Heart left ventricle (tissue), 16 donors: ENCODE results near the gene DCK. TPM values are rescaled to one million over a fixed set of nuclear protein-coding genes. Genes with fewer than 3 reads are reported as not detected.

Source experiments
- ATAC-seq, 4 donors: fragments of 200-7000 bp; cut with Tn5 transposase; one replicate each; pipeline ENCODE4 v1.9.1; 2020 to 2022; ENCODE audit warnings: moderate library complexity in 4 of 4, mild to moderate bottlenecking in 3 of 4, moderate number of reproducible peaks in 1 of 4
- DNase-seq, 5 donors: peaks; one replicate each; pipeline ENCODE4 v3.0.0-alpha.2; 2020
- H3K27ac ChIP-seq, 12 donors: fragments of 200-600 bp; sonication (generic) in 4 of 12; one replicate each; pipeline versions ENCODE4 v1.5.0 to v1.8.0; 2016 to 2022; ENCODE audit warnings: mild to moderate bottlenecking in 2 of 12
- H3K27me3 ChIP-seq, 9 donors: fragments of 200-600 bp; sonication (generic) in 2 of 9; one replicate each; pipeline versions ENCODE4 v1.5.1 to v1.8.0; 2016 to 2022; ENCODE audit warnings: mild to moderate bottlenecking in 3 of 9
- H3K36me3 ChIP-seq, 9 donors: fragments of 200-600 bp; sonication (generic) in 2 of 9; one replicate each; pipeline versions ENCODE4 v1.5.0 to v1.8.0; 2018 to 2022; ENCODE audit warnings: mild to moderate bottlenecking in 2 of 9
- H3K4me1 ChIP-seq, 12 donors: fragments of 200-600 bp; sonication (generic) in 4 of 12; one replicate each; pipeline versions ENCODE4 v1.5.0 to v1.8.0; 2016 to 2022; ENCODE audit warnings: mild to moderate bottlenecking in 3 of 12
- H3K4me3 ChIP-seq, 12 donors: fragments of 200-600 bp; sonication (generic) in 4 of 12; one replicate each; pipeline versions ENCODE4 v1.5.0 to v1.8.0; 2017 to 2022; ENCODE audit warnings: mild to moderate bottlenecking in 9 of 12, moderate library complexity in 4 of 12
- H3K9me3 ChIP-seq, 12 donors: fragments of 200-600 bp; sonication (generic) in 4 of 12; one replicate each; pipeline versions ENCODE4 v1.5.0 to v1.8.0; 2016 to 2022; ENCODE audit warnings: mild to moderate bottlenecking in 1 of 12
- CTCF ChIP-seq, 12 donors: fragments of 200-600 bp; sonication (generic) in 4 of 12; IDR thresholded peaks; one replicate each; pipeline versions ENCODE4 v1.5.0 to v1.8.0; 2018 to 2022; ENCODE audit warnings: antibody characterized with exemption in 12 of 12, mild to moderate bottlenecking in 5 of 12
- POLR2A ChIP-seq, 2 donors: fragments of 450-650 bp; IDR thresholded peaks; one replicate each; pipeline ENCODE4 v1.6.1; 2017; ENCODE audit warnings: antibody characterized with exemption in 2 of 2, mild to moderate bottlenecking in 2 of 2, moderate library complexity in 2 of 2
- WGBS, 4 donors: extraction: QIAGEN DNeasy Blood & Tissue Kit in 2 of 4; methylation state at CpG; one replicate each; pipeline versions ENCODE4 v1.1.5 to v1.1.7; 2013 to 2018; 5-methylcytosine and 5-hydroxymethylcytosine counted together
- intact Hi-C, 10 donors: fragments of 100-400 bp; cut with DNase I; formaldehyde crosslinking; loops; one replicate each; pipeline versions ENCODE4 v1.11.1 to v1.14.2; 2022
- polyA plus RNA-seq, 2 donors: library from polyadenylated mRNA; stranded (reverse); fragments of 200-250 nt; gene quantifications; one replicate each; pipeline ENCODE4 v1.2.3, GENCODE V29; 2013
- total RNA-seq, 9 donors: library from RNA; depleted of rRNA in 2 of 9; stranded (reverse); fragments of >200 nt in 2 of 9; fragmentation: NEBNext Ultra II Directional in 3 of 9; extraction: Animal tissue kit (Norgen Biotek cat#: 25700) in 3 of 9; gene quantifications; one replicate each; pipeline versions ENCODE4 v1.1.0 to v1.2.4, GENCODE V29; 2016 to 2023
- donor health status: ischemic (EF 13 %, LVEDD 7.1; RV severe dilation, severe dysfunction).
- donor health status: healthy with polysubstance abuse.
- donor health status: DM: no; HTN: yes; CAD: no.
- donor health status: DM: no; HTN: no; CAD: no.
- donor health status: ischemic (EF 25% LVEDD 6.9; RV normal size, moderate dysfunction).
- donor health status: ischemic (EF 25% LVEDD 5.7; RV mildly dilated, moderate dysfunction).
- donor health status: healthy.
- donor health status: DM: yes; HTN: yes; CAD: no.
- donor health status: ischemic (EF 35%, LVEDD 5.7; RV mildly dilated, moderate dysfunction).
- donor health status: nonischemic (EF 11% LVEDD 7.7; RV severe dilation, severe dysfunction).
- donor health status: DM: yes; HTN: yes; CAD: no.
- donor health status: PGD.
- donor health status: ischemic (EF 29% LVEDD 5.4; RV normal size, mild dysfunction).
- donor health status: nonischemic (EF 23%, LVEDD 6.1; RV moderate dilation, normal function).

DCK gene
- total and polyA plus RNA-seq, 11 donors, result 1.7 to 12.6 (median 6.8) TPM

DNA sequence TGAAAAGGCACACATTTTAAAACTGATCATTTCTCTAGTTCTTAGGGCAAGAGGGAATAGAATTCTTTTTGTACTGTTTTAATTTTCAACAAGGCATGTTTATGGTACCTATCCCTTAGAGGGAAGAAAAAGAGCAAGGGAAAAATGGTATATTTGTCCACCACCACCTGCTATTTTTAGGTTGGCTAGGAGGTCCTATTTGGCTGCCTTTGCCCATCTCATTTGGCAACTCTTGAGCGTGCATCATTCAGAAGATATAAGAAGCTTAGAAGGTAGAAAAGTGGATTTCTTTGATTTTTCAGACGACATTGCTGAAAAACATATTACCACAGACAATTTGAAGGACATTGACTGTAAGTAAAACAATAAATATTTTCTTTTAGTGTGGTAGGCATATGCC lies 69.0 kb downstream of the DCK start:
- WGBS, 4 donors, result 64 to 79% (median 69%) methylated on average over 2 of the region's 2 CpGs
- TF ChIP-seq CTCF (IDR thresholded peaks at IDR 0.05) (no peak), POLR2A (IDR thresholded peaks at IDR 0.05) (no peak)
- ATAC-seq (no peak), DNase-seq (no peak)
- no peaks in the 10 kb centered on the region for H3K9me3 ChIP-seq
- H3K27ac ChIP-seq, result no peak overlapping the region
- no peak overlapping the region for H3K4me3 ChIP-seq
- no peaks in the 10 kb centered on the region for H3K4me1 ChIP-seq
- H3K27me3 ChIP-seq, result no peaks in the 10 kb centered on the region
- intact Hi-C loops, result no loop called here
- H3K36me3 ChIP-seq, result no peaks in the 10 kb centered on the region

GRCh38 chr4:71063711-71064110 lies 70.3 kb downstream of the DCK start:
- TF ChIP-seq CTCF (IDR thresholded peaks at IDR 0.05) (no peak), POLR2A (IDR thresholded peaks at IDR 0.05) (no peak)
- DNase-seq (no peak), ATAC-seq (no peak)
- WGBS, 4 donors, result 88 to 94% (median 92%) methylated on average over 1 of the region's 1 CpG
- Histone ChIP-seq H3K27ac (no peak overlapping the region), H3K4me1 (no peaks in the 10 kb centered on the region), H3K4me3 (no peak overlapping the region), H3K36me3 (no peaks in the 10 kb centered on the region), H3K27me3 (no peaks in the 10 kb centered on the region), H3K9me3 (no peaks in the 10 kb centered on the region)
- intact Hi-C loops, result no loop called here

DNA sequence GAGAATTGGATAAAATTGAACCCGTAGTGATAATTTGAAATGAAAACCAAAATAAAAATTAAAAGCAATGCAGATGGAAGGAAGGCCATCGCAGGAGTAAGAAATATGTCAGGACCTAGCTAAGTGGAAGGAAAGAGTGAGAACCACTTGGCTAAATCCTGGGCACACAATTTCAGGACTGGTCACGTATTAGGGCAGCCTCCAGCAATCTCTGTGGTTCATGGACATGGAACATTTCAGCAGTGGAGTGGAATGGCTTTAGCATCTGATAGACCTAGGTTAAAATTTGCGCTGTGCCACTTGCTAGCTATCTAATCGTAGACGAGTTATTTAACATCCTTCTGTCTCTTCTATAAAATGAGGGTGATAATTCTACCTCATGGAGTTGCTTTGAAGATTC lies 71.1 kb downstream of the DCK start:
- H3K4me3 ChIP-seq, result no peak overlapping the region
- no peaks in the 10 kb centered on the region for H3K4me1 ChIP-seq
- H3K36me3 ChIP-seq, result no peaks in the 10 kb centered on the region
- no peaks in the 10 kb centered on the region for H3K27me3 ChIP-seq
- ATAC-seq (no peak), DNase-seq (no peak)
- no peak overlapping the region for H3K27ac ChIP-seq
- 88 to 94% (median 92%) methylated on average over 6 of the region's 6 CpGs for WGBS, 4 donors
- no peaks in the 10 kb centered on the region for H3K9me3 ChIP-seq
- TF ChIP-seq POLR2A (IDR thresholded peaks at IDR 0.05), result no peak
- no peak for TF ChIP-seq CTCF (IDR thresholded peaks at IDR 0.05)
- intact Hi-C loops, result no loop called here

- Histone ChIP-seq H3K27me3 (no peaks in the 10 kb centered on the region), H3K9me3 (no peaks in the 10 kb centered on the region), H3K4me3 (no peak overlapping the region), H3K36me3 (no peaks in the 10 kb centered on the region), H3K27ac (no peak overlapping the region), H3K4me1 (no peaks in the 10 kb centered on the region)
- 84 to 91% (median 90%) methylated on average over 2 of the region's 2 CpGs for WGBS, 4 donors
- DNase-seq, result no peak
- ATAC-seq, result no peak
- TF ChIP-seq CTCF (IDR thresholded peaks at IDR 0.05), result no peak
- no peak for TF ChIP-seq POLR2A (IDR thresholded peaks at IDR 0.05)
- intact Hi-C loops, result no loop called here
Measured at GRCh38 chr4:71065991-71066510, 72.6 kb downstream of the DCK start.
